DOHH2 (cell line): Measurements from ENCODE around the gene CD24.

Source experiments
- H3F3A ChIP-seq: fragments of 200-600 bp; sonication (generic), shearing (Covaris generic); 2 replicates; pipeline ENCODE4 v1.6.0; 2016; ENCODE audit warnings: antibody characterized with exemption, mild to moderate bottlenecking; ENCODE audit not compliant: control insufficient read depth, insufficient read depth
- H3K27ac ChIP-seq: fragments of 200-600 bp; sonication (generic); 2 replicates; pipeline ENCODE4 v1.5.1; 2014; ENCODE audit warnings: low read depth, mild to moderate bottlenecking, low read length, moderate library complexity
- H3K27me3 ChIP-seq: fragments of 200-600 bp; sonication (generic); 2 replicates; pipeline ENCODE4 v1.6.1; 2014; ENCODE audit warnings: mild to moderate bottlenecking, low read length, mixed read lengths; ENCODE audit not compliant: control insufficient read depth
- H3K36me3 ChIP-seq: fragments of 200-600 bp; sonication (generic); 2 replicates; pipeline ENCODE4 v1.6.1; 2014; ENCODE audit warnings: mild to moderate bottlenecking, low read length, moderate library complexity, mixed read lengths; ENCODE audit not compliant: control insufficient read depth
- H3K4me1 ChIP-seq: fragments of 200-600 bp; sonication (generic); 2 replicates; pipeline ENCODE4 v1.6.1; 2014; ENCODE audit warnings: mild to moderate bottlenecking, low read length, mixed read lengths; ENCODE audit not compliant: control insufficient read depth
- H3K4me2 ChIP-seq: fragments of 200-600 bp; sonication (generic); 2 replicates; pipeline ENCODE4 v1.6.0; 2014; ENCODE audit warnings: mild to moderate bottlenecking, low read length, moderate library complexity
- H3K4me3 ChIP-seq: fragments of 200-600 bp; sonication (generic); 2 replicates; pipeline ENCODE4 v1.5.1; 2014; ENCODE audit warnings: mild to moderate bottlenecking, low read length, mixed read lengths
- H3K79me2 ChIP-seq: fragments of 200-600 bp; sonication (generic); 2 replicates; pipeline ENCODE4 v1.6.1; 2014; ENCODE audit warnings: mild to moderate bottlenecking, low read length, mixed read lengths; ENCODE audit not compliant: control insufficient read depth
- H3K9me2 ChIP-seq: fragments of 200-600 bp; sonication (generic); replicated peaks from 2 replicates; pipeline ENCODE4 v1.6.1; 2014; ENCODE audit warnings: mild to moderate bottlenecking, low read length, mixed read lengths; ENCODE audit not compliant: control insufficient read depth
- H3K9me3 ChIP-seq: fragments of 200-600 bp; sonication (generic); 2 replicates; pipeline ENCODE4 v1.6.1; 2014; ENCODE audit warnings: antibody characterized with exemption, low read length, mixed read lengths; ENCODE audit not compliant: control insufficient read depth, insufficient read depth
- H4K20me1 ChIP-seq: fragments of 200-600 bp; sonication (generic); 2 replicates; pipeline ENCODE4 v1.6.0; 2014; ENCODE audit warnings: low read depth, mild to moderate bottlenecking, antibody characterized with exemption, low read length, moderate library complexity; ENCODE audit not compliant: control insufficient read depth, insufficient read depth
- EZH2phosphoT487 ChIP-seq: fragments of 200-600 bp; sonication (generic); IDR thresholded peaks from 2 replicates; pipeline ENCODE4 v1.6.1; 2017; ENCODE audit warnings: borderline replicate concordance, mild to moderate bottlenecking, antibody characterized with exemption, low read length, moderate library complexity, mixed read lengths
- TF ChIP-seq, protein P1 (sequence below): fragments of 200-600 bp; sonication (generic); IDR thresholded peaks from one replicate; pipeline ENCODE4 v1.5.1; 2014; ENCODE audit warnings: antibody characterized with exemption, mild to moderate bottlenecking, low read depth, low read length; ENCODE audit not compliant: poor library complexity, severe bottlenecking

CD24 gene

DNA sequence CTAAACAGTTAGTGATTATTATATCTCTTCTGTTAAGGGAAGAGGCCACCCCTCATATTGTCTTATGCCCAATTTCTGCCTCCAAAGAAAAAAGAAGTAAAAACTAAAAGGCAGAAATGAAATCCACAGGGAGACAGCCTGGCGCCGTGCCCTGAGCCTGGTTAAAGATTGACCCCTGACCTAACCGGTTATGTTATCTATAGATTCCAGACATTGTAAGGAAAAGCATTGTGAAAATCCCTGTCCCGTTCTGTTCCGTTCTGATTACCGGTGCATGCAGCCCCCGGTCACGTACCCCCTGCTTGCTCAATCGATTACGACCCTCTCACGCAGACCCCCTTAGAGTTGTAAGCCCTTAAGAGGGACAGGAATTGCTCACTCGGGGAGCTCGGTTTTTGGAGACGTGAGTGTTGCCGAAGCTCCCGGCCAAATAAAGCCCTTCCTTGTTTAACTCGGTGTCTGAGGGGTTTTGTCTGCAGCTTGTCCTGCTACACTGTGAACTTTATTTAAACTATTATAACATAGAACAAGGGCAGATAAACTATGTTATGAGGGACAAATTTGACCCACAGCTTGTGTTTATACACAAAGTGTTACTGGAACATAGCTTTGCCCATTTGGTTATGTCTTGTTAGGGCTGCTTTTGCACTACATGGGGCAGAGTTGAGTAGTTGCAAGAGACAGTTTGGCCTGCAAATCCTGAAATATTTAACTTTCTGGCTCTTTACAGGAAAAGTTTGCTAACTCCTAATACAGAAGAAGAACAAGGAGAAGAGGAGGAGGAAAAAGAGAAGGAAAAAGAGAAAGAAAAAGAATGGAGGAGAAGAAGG is 49.6 kb downstream of the CD24 start:
- Histone ChIP-seq H3F3A (no peaks in the 10 kb centered on the region), H3K79me2 (no peaks in the 10 kb centered on the region), H4K20me1 (no peaks in the 10 kb centered on the region), H3K9me2 (no peaks in the 10 kb centered on the region), H3K4me3 (no peak overlapping the region), H3K4me2 (no peak overlapping the region), H3K9me3 (no peaks in the 10 kb centered on the region), H3K27ac (no peak overlapping the region), H3K36me3 (no peaks in the 10 kb centered on the region), H3K4me1 (no peaks in the 10 kb centered on the region), H3K27me3 (peaks cover under 1% of the 10 kb centered on the region; the same call in 1 of the 2 replicates)
- no peak for TF ChIP-seq EZH2phosphoT487
- TF ChIP-seq, protein P1, sequence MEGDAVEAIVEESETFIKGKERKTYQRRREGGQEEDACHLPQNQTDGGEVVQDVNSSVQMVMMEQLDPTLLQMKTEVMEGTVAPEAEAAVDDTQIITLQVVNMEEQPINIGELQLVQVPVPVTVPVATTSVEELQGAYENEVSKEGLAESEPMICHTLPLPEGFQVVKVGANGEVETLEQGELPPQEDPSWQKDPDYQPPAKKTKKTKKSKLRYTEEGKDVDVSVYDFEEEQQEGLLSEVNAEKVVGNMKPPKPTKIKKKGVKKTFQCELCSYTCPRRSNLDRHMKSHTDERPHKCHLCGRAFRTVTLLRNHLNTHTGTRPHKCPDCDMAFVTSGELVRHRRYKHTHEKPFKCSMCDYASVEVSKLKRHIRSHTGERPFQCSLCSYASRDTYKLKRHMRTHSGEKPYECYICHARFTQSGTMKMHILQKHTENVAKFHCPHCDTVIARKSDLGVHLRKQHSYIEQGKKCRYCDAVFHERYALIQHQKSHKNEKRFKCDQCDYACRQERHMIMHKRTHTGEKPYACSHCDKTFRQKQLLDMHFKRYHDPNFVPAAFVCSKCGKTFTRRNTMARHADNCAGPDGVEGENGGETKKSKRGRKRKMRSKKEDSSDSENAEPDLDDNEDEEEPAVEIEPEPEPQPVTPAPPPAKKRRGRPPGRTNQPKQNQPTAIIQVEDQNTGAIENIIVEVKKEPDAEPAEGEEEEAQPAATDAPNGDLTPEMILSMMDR: no peak

DNA sequence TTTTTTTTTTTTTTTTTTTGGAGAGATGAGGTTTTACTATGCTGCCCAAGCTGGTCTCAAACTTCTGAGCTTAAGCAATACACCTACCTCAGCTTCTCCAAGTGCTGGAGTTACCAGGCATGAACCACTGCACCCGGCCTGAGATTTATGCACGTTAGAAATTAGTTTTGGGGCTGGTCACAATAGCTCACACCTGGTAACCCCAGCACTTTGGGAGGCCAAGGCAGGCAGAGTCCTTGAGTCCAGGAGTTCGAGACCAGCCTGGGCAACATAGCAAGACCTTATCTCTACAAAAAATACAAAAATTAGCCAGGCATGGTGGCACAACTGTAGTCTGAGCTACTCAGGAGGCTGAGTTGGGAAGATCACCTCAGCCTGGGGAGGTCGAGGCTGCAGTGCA is 51.9 kb downstream of the CD24 start:
- no peak overlapping the region for H3K4me2 ChIP-seq
- H3K27ac ChIP-seq: no peak overlapping the region
- no peak overlapping the region for H3K4me3 ChIP-seq
- no peaks in the 10 kb centered on the region for H3K9me3 ChIP-seq
- no peak for TF ChIP-seq EZH2phosphoT487
- TF ChIP-seq, protein P1: no peak
- H3K36me3 ChIP-seq: no peaks in the 10 kb centered on the region
- H3K9me2 ChIP-seq: no peaks in the 10 kb centered on the region
- no peaks in the 10 kb centered on the region for H3F3A ChIP-seq
- no peaks in the 10 kb centered on the region for H4K20me1 ChIP-seq
- H3K4me1 ChIP-seq: no peaks in the 10 kb centered on the region
- H3K79me2 ChIP-seq: no peaks in the 10 kb centered on the region
- no peaks in the 10 kb centered on the region for H3K27me3 ChIP-seq
